ENCODE data around the gene OR51B6.

DNA sequence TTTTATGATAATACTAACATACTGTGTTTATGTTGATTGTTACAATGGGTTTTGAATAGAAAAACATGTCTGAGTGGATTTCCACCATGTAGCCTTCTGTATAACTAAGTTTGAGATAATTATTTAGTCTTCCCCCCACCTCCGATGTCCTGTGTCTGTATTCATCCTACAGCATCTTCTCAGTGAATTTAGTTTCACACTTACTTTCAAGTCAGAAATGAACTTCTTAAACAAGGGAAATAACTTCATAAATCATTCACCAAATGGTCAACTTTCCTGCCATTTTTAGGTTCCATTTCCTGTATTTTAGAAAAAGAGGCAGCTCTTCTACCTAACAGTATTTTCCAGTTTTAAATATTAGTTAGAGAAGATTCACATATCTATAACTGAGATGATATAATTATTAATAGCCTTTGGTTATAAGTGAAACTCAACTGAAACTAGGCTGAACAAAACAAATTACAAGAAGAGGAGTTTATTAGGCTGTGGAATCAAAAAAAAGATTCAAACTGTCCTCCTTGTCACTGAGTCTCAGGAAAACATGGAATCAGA, 11.5 kb upstream of the OR51B6 start:
- TF ChIP-seq CTCF (IDR thresholded peaks at IDR 0.05 in 4 of 5, conservative IDR thresholded peaks at IDR 0.05 in 1 of 5) (no peak), POLR2A (IDR thresholded peaks at IDR 0.05) (no peak)

All from gastrocnemius medialis (tissue), 4 donors.